ENCODE data around the gene U2SURP. TPM values are rescaled to one million over a fixed set of nuclear protein-coding genes. Genes with fewer than 3 reads are reported as not detected.
A peak's percentile ranks its signal among the peaks of the same experiment; 100 is the strongest.

U2SURP gene
- total RNA-seq, 4 donors from 2014 or later: 67.4 to 138 (median 78.8) TPM

GRCh38 chr3:143004823-143005222 is 3.5 kb downstream of the U2SURP start:
- no peaks in the 10 kb centered on the region for H3K9me3 ChIP-seq
- H3K27me3 ChIP-seq: no peaks in the 10 kb centered on the region
- no peaks in the 10 kb centered on the region for H3K36me3 ChIP-seq
- peaks cover 4 to 20% (median 5%) of the 10 kb centered on the region in 4 donors for H3K4me1 ChIP-seq
- no peak overlapping the region for H3K27ac ChIP-seq
- TF ChIP-seq, protein P1, sequence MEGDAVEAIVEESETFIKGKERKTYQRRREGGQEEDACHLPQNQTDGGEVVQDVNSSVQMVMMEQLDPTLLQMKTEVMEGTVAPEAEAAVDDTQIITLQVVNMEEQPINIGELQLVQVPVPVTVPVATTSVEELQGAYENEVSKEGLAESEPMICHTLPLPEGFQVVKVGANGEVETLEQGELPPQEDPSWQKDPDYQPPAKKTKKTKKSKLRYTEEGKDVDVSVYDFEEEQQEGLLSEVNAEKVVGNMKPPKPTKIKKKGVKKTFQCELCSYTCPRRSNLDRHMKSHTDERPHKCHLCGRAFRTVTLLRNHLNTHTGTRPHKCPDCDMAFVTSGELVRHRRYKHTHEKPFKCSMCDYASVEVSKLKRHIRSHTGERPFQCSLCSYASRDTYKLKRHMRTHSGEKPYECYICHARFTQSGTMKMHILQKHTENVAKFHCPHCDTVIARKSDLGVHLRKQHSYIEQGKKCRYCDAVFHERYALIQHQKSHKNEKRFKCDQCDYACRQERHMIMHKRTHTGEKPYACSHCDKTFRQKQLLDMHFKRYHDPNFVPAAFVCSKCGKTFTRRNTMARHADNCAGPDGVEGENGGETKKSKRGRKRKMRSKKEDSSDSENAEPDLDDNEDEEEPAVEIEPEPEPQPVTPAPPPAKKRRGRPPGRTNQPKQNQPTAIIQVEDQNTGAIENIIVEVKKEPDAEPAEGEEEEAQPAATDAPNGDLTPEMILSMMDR (IDR thresholded peaks at IDR 0.05): no peak
- TF ChIP-seq POLR2A (IDR thresholded peaks at IDR 0.05): no peak
- no peak overlapping the region for H3K4me3 ChIP-seq
- no peak for DNase-seq

- H3K9me3 ChIP-seq: no peaks in the 10 kb centered on the region
- no peak overlapping the region for H3K4me3 ChIP-seq
- no peak for DNase-seq
- H3K27me3 ChIP-seq: no peaks in the 10 kb centered on the region
- TF ChIP-seq POLR2A (IDR thresholded peaks at IDR 0.05): no peak
- TF ChIP-seq, protein P1 (IDR thresholded peaks at IDR 0.05): no peak
- peaks cover 0 to 5% (median 0%) of the 10 kb centered on the region in 3 donors for H3K36me3 ChIP-seq
- H3K27ac ChIP-seq: no peak overlapping the region
- H3K4me1 ChIP-seq: no peaks in the 10 kb centered on the region
These were observed 8.7 kb downstream of the U2SURP start for GRCh38 chr3:143010024-143010423.

GRCh38 chr3:143011705-143012104 is 10.3 kb downstream of the U2SURP start:
- Histone ChIP-seq H3K4me3 (no peak overlapping the region), H3K36me3 (peaks cover 0 to 7% (median 0%) of the 10 kb centered on the region in 3 donors), H3K27ac (no peak overlapping the region), H3K9me3 (no peaks in the 10 kb centered on the region), H3K27me3 (no peaks in the 10 kb centered on the region), H3K4me1 (no peaks in the 10 kb centered on the region)
- no peak for DNase-seq
- TF ChIP-seq POLR2A (IDR thresholded peaks at IDR 0.05): no peak
- TF ChIP-seq, protein P1 (IDR thresholded peaks at IDR 0.05): no peak

DNA sequence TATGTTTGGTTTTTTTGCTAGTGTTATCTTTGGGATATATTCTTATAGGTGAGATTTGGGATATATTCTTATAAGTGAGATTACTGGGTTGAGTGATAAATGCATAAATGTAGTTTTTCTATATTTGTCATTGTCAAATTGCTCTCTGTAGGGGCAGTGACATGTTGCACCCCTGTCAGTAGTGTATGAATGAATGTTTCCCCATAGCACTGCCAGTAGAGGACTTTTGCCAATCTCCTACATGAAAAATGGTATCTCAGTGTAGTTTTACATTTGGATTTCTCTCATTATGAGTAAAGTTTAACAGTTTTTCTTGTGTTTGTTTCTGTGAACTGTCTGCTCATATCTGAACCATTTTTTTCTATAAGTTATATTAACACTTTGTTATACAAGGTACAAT is 13.6 kb downstream of the U2SURP start:
- Histone ChIP-seq H3K4me3 (no peak overlapping the region), H3K27ac (no peak overlapping the region), H3K9me3 (no peaks in the 10 kb centered on the region), H3K4me1 (no peaks in the 10 kb centered on the region), H3K36me3 (peaks cover 0 to 38% (median 0%) of the 10 kb centered on the region in 3 donors), H3K27me3 (no peaks in the 10 kb centered on the region)
- TF ChIP-seq POLR2A (IDR thresholded peaks at IDR 0.05): no peak
- TF ChIP-seq, protein P1 (IDR thresholded peaks at IDR 0.05): no peak
- DNase-seq: no peak

DNA sequence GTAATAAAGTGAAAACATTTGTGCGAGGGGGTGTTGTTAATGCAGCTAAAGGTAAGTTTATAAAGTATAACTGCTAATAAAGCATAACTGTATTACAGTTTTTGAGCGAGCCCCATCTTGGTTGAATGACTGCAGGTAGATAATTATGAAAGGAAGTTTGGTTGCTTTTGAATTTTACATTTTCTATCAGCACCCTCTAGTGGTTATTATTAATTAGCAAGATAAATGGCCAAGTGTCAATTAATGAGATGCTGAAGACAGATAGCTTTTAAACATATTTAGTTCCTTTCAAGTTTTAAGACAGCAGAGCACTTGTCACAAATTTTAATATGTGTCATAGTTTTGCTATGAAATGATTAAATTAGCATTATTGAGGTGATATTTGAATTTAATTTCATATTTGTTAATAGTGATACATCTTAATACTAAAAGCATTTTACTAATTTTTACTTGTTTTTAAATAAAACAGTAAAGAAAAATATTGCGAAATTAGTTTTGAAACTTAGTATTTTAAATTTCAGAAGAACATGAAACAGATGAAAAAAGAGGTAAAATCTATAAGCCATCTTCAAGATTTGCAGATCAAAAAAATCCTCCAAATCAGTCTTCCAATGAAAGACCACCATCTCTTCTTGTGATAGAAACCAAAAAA is 15.1 kb downstream of the U2SURP start:
- DNase-seq: no peak
- H3K36me3 ChIP-seq: peaks cover 0 to 53% (median 0%) of the 10 kb centered on the region in 3 donors
- no peak overlapping the region for H3K27ac ChIP-seq
- no peak overlapping the region for H3K4me3 ChIP-seq
- no peak for TF ChIP-seq POLR2A (IDR thresholded peaks at IDR 0.05)
- TF ChIP-seq, protein P1 (IDR thresholded peaks at IDR 0.05): peak; percentile 29 to 61 (median 46)
- no peaks in the 10 kb centered on the region for H3K9me3 ChIP-seq
- H3K27me3 ChIP-seq: no peaks in the 10 kb centered on the region
- no peaks in the 10 kb centered on the region for H3K4me1 ChIP-seq

Measured in Peyer's patch (tissue), 4 donors.